Epidermal melanocyte (primary cell): ENCODE results near the gene CCDC149.

ENCODE experiments used
- DNase-seq: peaks from one replicate; pipeline ENCODE4 v3.0.0; 2011; ENCODE audit warnings: low spot score; ENCODE audit not compliant: insufficient read length

Gene CCDC149

GRCh38 chr4:24845132-24845531 lies 67.7 kb downstream of the CCDC149 start:
- no peak for DNase-seq

GRCh38 chr4:24843096-24843495 lies 69.7 kb downstream of the CCDC149 start:
- DNase-seq: no peak

DNA sequence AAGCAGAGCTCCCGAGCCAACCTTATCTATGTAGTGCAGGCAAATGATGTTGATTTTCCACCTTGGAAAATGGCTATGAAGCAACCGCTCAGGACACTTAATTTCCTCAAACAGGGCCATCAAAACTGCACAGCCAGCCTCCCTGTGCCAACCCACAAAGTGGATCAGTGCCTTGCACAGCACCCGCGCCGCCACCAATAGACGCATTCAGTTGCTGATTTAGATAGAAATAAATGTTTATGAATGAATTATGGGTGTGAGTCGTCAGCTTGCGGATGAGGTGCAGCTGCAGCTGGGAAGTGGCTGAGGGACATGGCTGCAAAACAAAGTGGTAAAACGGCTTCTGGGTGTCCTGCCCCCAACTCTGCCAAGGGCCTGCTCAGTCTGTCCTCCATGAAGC lies 70.5 kb downstream of the CCDC149 start:
- DNase-seq: no peak

- DNase-seq: no peak
Observed at GRCh38 chr4:24840826-24841543, 71.9 kb downstream of the CCDC149 start.

GRCh38 chr4:24840362-24840761 lies 72.5 kb downstream of the CCDC149 start:
- no peak for DNase-seq

DNA sequence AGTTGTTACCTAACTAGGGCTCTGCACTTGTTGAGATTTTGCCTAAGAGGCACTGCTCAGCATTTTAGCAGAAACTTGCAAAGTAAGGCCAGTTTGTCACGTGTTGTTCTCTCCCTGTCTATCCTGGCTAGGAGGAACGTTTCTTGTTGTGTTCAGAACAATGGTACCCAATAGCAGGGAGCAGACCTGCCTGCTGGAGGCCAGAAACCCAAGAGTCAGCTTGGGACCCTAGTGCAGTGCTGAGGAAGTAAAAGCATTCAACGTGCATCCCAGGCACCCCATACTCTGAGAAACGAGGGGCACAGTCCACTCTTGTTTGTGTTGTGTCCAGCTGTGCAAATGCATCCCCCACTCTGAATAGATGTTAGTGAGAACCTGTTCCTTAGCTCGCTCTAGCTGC lies 75.1 kb downstream of the CCDC149 start:
- DNase-seq: no peak

DNA sequence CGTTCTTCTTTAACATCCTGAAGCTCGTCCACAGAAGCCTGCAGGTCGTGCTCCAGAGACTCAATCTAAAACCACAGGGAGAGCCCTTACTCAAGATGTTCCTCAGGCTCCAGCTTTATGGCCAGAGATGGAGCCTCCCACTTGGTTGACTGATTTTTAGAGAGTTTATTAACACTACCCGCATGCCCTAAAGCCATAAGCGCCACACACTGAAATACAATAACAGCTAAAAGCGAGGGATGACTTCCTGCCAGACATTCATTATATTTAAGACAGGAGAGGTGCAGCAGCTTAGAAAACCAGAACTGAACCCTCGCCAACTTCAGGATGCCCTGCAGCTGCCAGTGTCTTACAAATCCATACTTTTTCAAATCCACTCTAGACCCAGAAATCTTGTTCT lies 75.5 kb downstream of the CCDC149 start:
- DNase-seq: no peak

GRCh38 chr4:24836661-24837242 lies 76.1 kb downstream of the CCDC149 start:
- DNase-seq: no peak

GRCh38 chr4:24835696-24836095 lies 77.1 kb downstream of the CCDC149 start:
- DNase-seq: no peak

DNA sequence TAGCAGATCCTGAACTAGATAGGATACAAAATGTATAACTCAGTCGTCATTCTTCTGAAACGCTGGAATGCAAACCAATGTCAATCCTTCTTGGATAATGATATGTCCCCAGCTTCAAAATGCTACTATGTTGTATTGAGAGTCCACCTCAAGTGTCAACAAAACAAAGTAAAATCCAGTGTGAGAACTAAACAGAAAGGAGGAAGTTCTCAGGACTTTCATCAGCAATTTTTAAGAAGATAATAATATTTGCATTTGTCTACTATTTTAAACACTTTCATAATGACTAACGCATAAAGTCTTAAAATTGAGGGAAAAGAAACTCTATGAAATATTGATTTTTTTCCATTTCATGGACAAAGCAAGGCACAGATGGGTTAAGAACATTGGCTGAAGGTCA lies 81.2 kb downstream of the CCDC149 start:
- DNase-seq: no peak

GRCh38 chr4:24824720-24825119 lies 88.1 kb downstream of the CCDC149 start:
- no peak for DNase-seq

GRCh38 chr4:24820541-24820940 lies 92.3 kb downstream of the CCDC149 start:
- DNase-seq: no peak

DNA sequence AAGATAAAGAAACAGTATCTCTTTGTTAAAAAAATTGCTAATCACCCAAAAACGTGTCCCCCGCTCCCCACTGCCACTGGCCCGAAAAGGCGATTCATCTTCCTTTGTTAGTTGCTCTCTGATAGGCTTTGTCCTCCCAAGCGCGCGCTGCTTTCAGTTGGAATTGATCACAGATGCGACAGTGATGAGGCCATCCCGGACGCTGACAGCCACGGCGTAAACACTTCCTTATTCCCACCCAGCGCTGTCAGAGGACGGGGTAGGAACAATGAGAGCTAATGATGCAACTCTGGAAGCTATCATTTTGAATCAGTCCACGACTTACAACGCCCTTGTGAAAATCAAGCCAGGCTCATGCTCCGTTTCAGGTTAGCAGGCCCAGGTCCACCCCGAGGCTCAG lies 96.0 kb downstream of the CCDC149 start:
- no peak for DNase-seq

DNA sequence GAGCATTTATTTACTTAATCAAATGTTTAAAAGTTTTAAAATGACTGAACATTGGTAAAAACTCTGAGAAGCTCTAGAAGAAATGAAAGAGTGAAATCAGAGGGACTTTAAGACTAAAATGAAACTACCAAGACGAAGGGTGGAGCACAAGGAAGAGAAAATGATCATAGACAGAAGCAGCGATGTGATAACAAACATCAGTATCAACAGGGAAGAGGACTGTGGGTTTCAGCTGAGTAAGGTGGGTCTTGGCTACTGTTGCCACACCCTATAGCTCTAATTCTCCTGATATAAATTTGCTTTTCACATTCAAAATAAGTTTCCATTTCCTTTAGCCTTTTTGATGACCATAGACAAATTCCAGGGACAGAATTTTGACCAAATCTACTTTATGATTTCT lies 99.1 kb downstream of the CCDC149 start:
- no peak for DNase-seq

GRCh38 chr4:24810871-24811631 lies 101.8 kb downstream of the CCDC149 start:
- no peak for DNase-seq

GRCh38 chr4:24809815-24810405 lies 102.9 kb downstream of the CCDC149 start:
- DNase-seq: no peak

DNA sequence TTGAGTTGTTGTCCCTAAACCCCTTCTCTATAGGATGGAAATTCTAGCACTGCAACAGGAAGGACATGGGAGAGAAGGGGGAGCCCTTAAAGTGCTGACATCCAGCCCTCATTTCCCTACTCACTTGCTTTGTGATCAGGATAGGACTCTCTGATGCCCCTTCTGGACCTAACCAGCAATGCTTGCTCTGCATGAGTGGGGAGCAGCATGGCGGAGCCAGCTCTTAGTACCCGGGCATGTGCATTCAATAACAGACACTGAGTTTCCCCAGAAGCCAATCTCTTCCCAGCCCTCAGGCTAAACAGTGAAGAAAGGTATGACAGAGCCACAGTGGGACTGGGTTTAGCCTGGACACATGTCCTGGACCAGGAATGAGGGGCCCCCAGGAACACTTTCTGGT lies 103.5 kb downstream of the CCDC149 start:
- no peak for DNase-seq

- no peak for DNase-seq
Observed at GRCh38 chr4:24808955-24809354, 103.9 kb downstream of the CCDC149 start.

GRCh38 chr4:24808261-24808660 lies 104.6 kb downstream of the CCDC149 start:
- no peak for DNase-seq

- DNase-seq: no peak
Observed at GRCh38 chr4:24807611-24808010, 105.2 kb downstream of the CCDC149 start.

DNA sequence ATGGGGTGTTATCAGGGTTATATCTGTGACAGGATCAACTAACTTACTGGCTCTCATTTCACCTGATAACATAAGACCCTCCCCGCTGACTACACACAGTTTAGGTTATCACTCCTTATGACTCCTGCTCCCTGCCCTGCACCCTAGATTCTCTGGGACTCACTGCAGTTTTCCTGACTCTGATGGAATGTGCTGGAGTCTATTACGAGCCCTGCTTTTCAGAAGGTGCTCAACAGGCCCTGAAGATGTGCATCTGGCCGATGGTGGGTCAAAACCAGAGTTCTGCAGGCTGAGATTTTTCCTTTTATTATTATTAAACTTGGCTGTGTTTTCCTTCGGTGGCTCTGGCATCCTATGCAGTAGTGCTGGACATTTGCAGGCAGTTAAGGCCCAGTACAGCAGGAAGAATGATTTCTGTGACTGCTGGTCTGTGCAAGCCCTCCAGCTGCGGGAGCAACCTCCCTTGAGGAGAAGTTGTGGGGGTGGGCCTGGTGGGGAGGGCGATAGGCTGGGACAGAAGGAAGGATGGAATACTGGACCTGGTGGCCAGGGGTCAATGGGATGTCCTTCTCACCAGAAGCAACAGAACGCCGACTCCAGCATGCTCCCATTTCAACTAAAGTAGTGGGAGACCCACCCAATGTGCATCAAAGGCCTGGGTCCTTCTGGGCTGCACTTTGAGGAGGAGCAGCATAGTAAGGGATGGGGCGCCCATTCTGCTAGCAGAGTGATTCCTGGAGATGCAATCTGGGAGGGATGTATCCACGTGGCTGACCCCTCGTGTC lies 106.4 kb downstream of the CCDC149 start:
- no peak for DNase-seq
